Hepatocyte (in vitro differentiated cells): Measurements from ENCODE around the gene C22orf39. TPM values are rescaled to one million over a fixed set of nuclear protein-coding genes. Genes with fewer than 3 reads are reported as not detected.

Experiments used
- DNase-seq: peaks from one replicate; pipeline ENCODE4 v3.0.0-alpha.2; 2016; ENCODE audit warnings: low spot score
- H2AFZ ChIP-seq: fragments of 200-600 bp; sonication (generic); 2 replicates; pipeline ENCODE4 v1.6.0; 2016; ENCODE audit warnings: antibody characterized with exemption, mild to moderate bottlenecking
- H3K27ac ChIP-seq: fragments of 200-600 bp; sonication (generic); 2 replicates; pipeline ENCODE4 v1.5.1; 2016; ENCODE audit warnings: mild to moderate bottlenecking
- H3K27me3 ChIP-seq: fragments of 200-600 bp; sonication (generic); 2 replicates; pipeline ENCODE4 v1.6.1; 2016
- H3K36me3 ChIP-seq: fragments of 200-600 bp; sonication (generic); replicated peaks from 2 replicates; pipeline ENCODE4 v1.5.1; 2016; ENCODE audit warnings: low read depth; ENCODE audit not compliant: insufficient read depth
- H3K4me1 ChIP-seq: fragments of 200-600 bp; sonication (generic); 2 replicates; pipeline ENCODE4 v1.5.1; 2016; ENCODE audit warnings: mild to moderate bottlenecking, moderate library complexity; ENCODE audit not compliant: insufficient read depth
- H3K4me2 ChIP-seq: fragments of 200-600 bp; sonication (generic); 2 replicates; pipeline ENCODE4 v1.6.0; 2016
- H3K4me3 ChIP-seq: fragments of 200-600 bp; sonication (generic); 2 replicates; pipeline ENCODE4 v1.5.1; 2016; ENCODE audit warnings: mild to moderate bottlenecking
- H3K79me2 ChIP-seq: fragments of 200-600 bp; sonication (generic); 2 replicates; pipeline ENCODE4 v1.6.0; 2017; ENCODE audit warnings: mild to moderate bottlenecking
- H3K9me2 ChIP-seq: fragments of 200-600 bp; sonication (generic); replicated peaks from 2 replicates; pipeline ENCODE4 v1.6.0; 2017; ENCODE audit warnings: mild to moderate bottlenecking; ENCODE audit not compliant: insufficient read depth
- H3K9me3 ChIP-seq: fragments of 200-600 bp; sonication (generic); 2 replicates; pipeline ENCODE4 v1.5.1; 2016; ENCODE audit warnings: low read depth, mild to moderate bottlenecking
- H4K20me1 ChIP-seq: fragments of 200-600 bp; sonication (generic); 2 replicates; pipeline ENCODE4 v1.6.0; 2016; ENCODE audit warnings: mild to moderate bottlenecking; ENCODE audit not compliant: insufficient read depth, poor library complexity, severe bottlenecking
- CTCF ChIP-seq: fragments of 200-600 bp; sonication (generic); IDR thresholded peaks from 2 replicates; pipeline ENCODE4 v1.5.1; 2016; ENCODE audit warnings: antibody characterized with exemption, mild to moderate bottlenecking; ENCODE audit not compliant: poor library complexity
- EZH2 ChIP-seq: fragments of 200-600 bp; sonication (generic); IDR thresholded peaks from 2 replicates; pipeline ENCODE4 v1.6.1; 2016; ENCODE audit warnings: antibody characterized with exemption, mild to moderate bottlenecking, borderline replicate concordance
- EZH2phosphoT487 ChIP-seq: fragments of 200-600 bp; sonication (generic); IDR thresholded peaks from one replicate; pipeline ENCODE4 v1.6.1; 2018; ENCODE audit warnings: antibody characterized with exemption, mild to moderate bottlenecking, low read depth, moderate library complexity; ENCODE audit not compliant: unreplicated experiment, severe bottlenecking
- WGBS: methylation state at CpG from one replicate; pipeline ENCODE4 v1.1.6; 2016; ENCODE audit warnings: low lambda C conversion rate; ENCODE audit errors: missing lambda C conversion rate; 5-methylcytosine and 5-hydroxymethylcytosine counted together
- polyA plus RNA-seq: library from polyadenylated mRNA; unstranded; fragments of >200 nt; fragmentation: Nextera tagmentation; extraction: Ambion mirVana; gene quantifications from 2 replicates; pipeline ENCODE4 v1.2.1, GENCODE V29; 2016
- total RNA-seq: library from RNA; depleted of rRNA; stranded (reverse); fragments of >200 nt; gene quantifications from 2 replicates; pipeline ENCODE4 v1.2.3, GENCODE V29; 2014

The C22orf39 gene
- total and polyA plus RNA-seq, 2 experiments from 2014 or later: 29.5 to 32.4 TPM

- 93% methylated on average over 5 of the region's 5 CpGs for WGBS
- H2AFZ ChIP-seq: no peak overlapping the region
- no peaks in the 10 kb centered on the region for H3K27me3 ChIP-seq
- no peak overlapping the region for H3K27ac ChIP-seq
- H3K4me1 ChIP-seq: no peaks in the 10 kb centered on the region
- H3K9me3 ChIP-seq: no peaks in the 10 kb centered on the region
- H3K9me2 ChIP-seq: no peaks in the 10 kb centered on the region
- peaks cover 100% of the 10 kb centered on the region for H3K79me2 ChIP-seq
- no peak for DNase-seq
- H3K4me3 ChIP-seq: no peak overlapping the region
- H3K36me3 ChIP-seq: no peaks in the 10 kb centered on the region
- no peak for TF ChIP-seq CTCF
- TF ChIP-seq EZH2: no peak
- no peak for TF ChIP-seq EZH2phosphoT487
- H4K20me1 ChIP-seq: peaks cover 75% of the 10 kb centered on the region
- H3K4me2 ChIP-seq: no peak overlapping the region
Observed at GRCh38 chr22:19419464-19420178, 27.9 kb downstream of the C22orf39 start.

- Histone ChIP-seq H3K27ac (no peak overlapping the region), H4K20me1 (peaks cover 74% of the 10 kb centered on the region)
- WGBS: 94% methylated on average over 5 of the region's 5 CpGs
Observed at GRCh38 chr22:19419086-19419463, 28.4 kb downstream of the C22orf39 start.

GRCh38 chr22:19412923-19413322, 34.6 kb downstream of the C22orf39 start:
- TF ChIP-seq EZH2phosphoT487 (no peak), CTCF (no peak), EZH2 (no peak)
- no peaks in the 10 kb centered on the region for H3K27me3 ChIP-seq
- no peaks in the 10 kb centered on the region for H3K9me3 ChIP-seq
- H3K27ac ChIP-seq: no peak overlapping the region
- WGBS: 93% methylated on average over 4 of the region's 4 CpGs
- no peak overlapping the region for H3K4me2 ChIP-seq
- no peak overlapping the region for H2AFZ ChIP-seq
- H3K36me3 ChIP-seq: no peaks in the 10 kb centered on the region
- peaks cover 54% of the 10 kb centered on the region for H4K20me1 ChIP-seq
- no peak for DNase-seq
- H3K4me3 ChIP-seq: no peak overlapping the region
- no peaks in the 10 kb centered on the region for H3K9me2 ChIP-seq
- no peaks in the 10 kb centered on the region for H3K4me1 ChIP-seq
- peaks cover 80% of the 10 kb centered on the region for H3K79me2 ChIP-seq

More at GRCh38 chr22:19419086-19419463, 28.4 kb downstream of the C22orf39 start:
- Histone ChIP-seq H3K4me3 (no peak overlapping the region), H3K4me2 (no peak overlapping the region), H3K36me3 (no peaks in the 10 kb centered on the region), H2AFZ (no peak overlapping the region), H3K9me3 (no peaks in the 10 kb centered on the region), H3K79me2 (peaks cover 100% of the 10 kb centered on the region), H3K4me1 (no peaks in the 10 kb centered on the region), H3K27me3 (no peaks in the 10 kb centered on the region), H3K9me2 (no peaks in the 10 kb centered on the region)
- no peak for DNase-seq
- no peak for TF ChIP-seq CTCF
- no peak for TF ChIP-seq EZH2phosphoT487
- no peak for TF ChIP-seq EZH2
